ENCODE measurements around the gene AK2. TPM values are rescaled to one million over a fixed set of nuclear protein-coding genes. Genes with fewer than 3 reads are reported as not detected.

Gene AK2
- polyA plus RNA-seq, 3 donors, result 60.1 to 134 (median 116) TPM

DNA sequence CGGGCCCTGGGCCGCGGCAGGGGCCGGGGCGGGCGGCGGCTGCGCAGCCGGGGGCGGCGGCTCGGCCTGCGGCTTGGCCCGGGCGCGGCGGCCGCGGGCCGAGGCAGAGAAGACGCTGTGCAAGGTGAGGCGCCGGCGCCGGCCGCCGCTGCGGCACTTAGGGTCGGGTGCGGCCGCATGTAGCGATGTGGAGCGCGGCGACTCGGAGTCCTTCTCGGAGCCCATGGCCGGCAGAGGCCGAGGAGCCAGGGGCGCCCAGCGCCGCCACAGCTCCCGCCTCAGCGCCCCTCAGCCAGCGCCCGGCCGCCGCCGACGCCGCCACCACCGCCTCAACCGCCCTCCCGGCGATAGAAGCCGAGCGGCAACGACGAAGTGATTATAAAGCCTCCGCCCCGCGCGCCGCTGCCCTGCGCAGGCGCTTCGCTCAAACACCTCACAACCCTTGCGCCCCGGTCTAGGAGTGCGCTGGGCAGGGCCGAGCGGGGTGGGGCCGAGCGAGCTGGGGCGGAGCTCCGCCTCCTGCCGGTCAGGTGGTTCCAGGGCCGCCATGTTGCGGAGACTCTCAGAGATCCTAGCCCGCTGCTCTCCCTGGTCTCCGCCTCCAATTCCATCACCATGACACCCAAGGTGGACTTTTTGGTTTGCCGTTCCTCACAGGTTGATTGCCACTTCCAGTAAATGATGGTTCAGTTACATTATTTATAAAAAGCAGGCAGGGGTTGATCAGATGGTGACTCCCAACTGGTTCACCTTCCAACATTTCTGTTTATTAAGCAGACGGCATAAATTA lies 72.0 kb downstream of the AK2 start, which contains the start of gene RNF19B:
Gene RNF19B (minus strand): TSS at position 349 of the 790 bp plus-strand sequence. CDS start 124 bp downstream, at position 225.
- no peak within 1 kb of the TSS for H3K27ac ChIP-seq (ENCODE audit: low read depth, low read length)
- WGBS, 3 donors, result 1 to 2% (median 1%) methylated on average over 54 to 81 of the region's 83 CpGs

DNA sequence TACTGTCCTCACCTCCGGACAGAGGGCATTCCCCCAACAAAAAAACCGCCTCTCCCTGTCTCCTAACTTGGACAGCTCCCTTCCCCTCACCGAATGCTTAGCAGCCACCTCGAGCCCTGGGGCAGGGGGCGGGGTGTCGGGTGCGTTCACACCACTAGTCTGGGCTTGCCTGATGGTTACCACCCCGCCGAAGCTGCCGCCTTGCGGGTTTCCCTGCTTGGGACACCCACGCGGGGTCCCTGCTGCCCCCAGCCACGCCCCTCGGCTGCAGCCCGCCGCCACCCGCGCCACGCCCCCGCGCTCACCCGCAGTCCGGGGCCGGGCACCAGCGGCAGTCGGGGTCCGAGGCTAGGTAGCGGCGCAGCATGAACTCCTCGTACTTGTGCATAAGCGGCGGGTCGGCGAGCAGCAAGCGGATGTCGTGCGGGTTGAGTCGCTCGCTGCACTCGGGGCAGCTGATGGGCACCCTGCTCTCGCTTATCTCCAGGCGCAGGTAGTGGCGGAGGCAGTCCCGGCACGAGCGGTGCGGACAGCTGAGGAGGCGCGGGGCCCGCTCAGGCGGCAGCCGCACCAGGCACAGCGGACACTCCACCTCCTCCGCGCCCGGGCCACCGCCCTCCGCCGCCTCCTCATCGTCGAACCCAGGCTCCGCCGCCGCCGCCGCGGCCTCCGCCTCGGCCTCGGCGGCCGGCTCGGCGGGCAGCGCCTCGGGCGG lies 72.8 kb downstream of the AK2 start:
- no peak overlapping the region for H3K27ac ChIP-seq (ENCODE audit: low read depth, low read length)

DNA sequence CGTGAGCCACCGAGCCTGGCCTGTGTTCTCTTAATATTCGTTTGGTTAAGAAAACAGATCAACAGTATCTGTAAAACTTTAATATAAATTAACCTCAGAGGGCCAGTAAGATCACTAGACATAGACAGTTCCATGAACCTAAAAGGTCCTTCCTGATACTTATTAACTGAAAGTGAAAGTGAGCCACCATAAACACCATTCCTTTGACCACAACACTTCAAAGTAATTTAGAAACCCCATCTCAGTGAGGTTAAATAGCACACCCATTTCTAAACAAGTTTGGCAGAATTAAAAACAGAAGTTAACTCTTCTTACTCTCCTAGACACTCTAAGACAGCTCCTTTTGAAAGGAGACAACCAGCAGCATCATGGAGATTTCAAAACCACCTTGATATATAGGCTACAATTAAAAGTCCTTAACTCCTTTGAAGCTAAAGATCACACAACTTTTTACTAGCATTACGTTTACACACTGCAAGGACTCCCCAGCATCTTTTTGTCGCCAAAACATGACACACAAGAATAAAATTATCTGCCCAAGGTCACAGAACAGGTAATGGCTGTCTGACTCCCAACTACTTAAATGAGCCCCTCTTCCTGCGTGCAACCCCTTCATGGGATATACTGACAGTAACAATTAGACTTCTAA lies 74.3 kb downstream of the AK2 start:
- H3K27ac ChIP-seq (ENCODE audit: low read depth, low read length), result no peak overlapping the region
- WGBS, 3 donors, result 36 to 42% (median 37%) methylated on average over 6 of the region's 6 CpGs

More for the DNA sequence above, 72.8 kb downstream of the AK2 start:
- 0 to 1% (median 0%) methylated on average over 57 to 78 of the region's 78 CpGs for WGBS, 3 donors

DNA sequence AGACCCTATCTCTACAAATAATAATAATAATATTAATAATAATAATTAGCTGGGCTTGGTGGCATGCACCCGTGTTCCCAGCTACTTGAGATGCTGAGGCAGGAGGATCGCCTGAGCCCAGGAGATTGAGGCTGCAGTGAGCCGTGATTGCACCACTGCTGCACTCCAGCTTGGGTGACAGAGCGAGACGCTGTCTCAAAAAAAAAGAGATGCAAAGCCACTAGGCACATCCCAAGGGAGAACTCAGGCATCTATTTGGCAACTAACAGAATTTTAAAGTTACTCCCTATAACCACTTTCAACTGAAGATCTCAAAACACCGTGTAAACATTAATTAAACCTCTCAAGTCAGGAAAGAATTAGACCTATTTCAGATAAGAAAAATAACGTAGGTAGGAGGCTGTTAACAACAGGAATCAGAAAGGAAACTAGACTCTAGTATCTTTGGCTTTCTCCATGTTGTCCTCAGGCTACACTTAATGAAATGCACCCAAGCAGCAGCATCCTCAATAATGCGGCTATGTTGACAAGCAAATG lies 75.8 kb downstream of the AK2 start:
- 65 to 70% (median 69%) methylated on average over 8 of the region's 8 CpGs for WGBS, 3 donors
- H3K27ac ChIP-seq (ENCODE audit: low read depth, low read length), result no peak overlapping the region

DNA sequence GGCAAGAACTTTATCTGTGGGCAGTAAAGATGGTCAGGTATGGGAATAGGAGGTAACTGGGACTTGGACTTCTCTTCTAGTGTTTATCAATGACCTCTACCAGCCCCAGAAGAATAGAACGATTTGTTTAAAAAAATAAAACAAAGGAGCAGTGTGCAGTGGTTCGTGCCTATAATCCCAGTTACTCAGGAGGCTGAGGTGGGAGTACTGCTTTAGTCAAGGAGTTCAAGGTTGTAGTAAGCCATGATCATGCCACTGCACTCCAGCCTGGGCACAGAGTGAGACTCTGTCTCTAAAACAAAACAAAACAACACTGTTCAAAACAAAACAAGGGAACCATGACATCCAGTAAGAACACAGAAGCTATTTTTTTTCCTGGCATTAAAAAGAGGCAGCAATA lies 76.3 kb downstream of the AK2 start:
- WGBS, 3 donors, result 33 to 70% (median 53%) methylated on average over 2 of the region's 2 CpGs
- H3K27ac ChIP-seq (ENCODE audit: low read depth, low read length), result no peak overlapping the region

DNA sequence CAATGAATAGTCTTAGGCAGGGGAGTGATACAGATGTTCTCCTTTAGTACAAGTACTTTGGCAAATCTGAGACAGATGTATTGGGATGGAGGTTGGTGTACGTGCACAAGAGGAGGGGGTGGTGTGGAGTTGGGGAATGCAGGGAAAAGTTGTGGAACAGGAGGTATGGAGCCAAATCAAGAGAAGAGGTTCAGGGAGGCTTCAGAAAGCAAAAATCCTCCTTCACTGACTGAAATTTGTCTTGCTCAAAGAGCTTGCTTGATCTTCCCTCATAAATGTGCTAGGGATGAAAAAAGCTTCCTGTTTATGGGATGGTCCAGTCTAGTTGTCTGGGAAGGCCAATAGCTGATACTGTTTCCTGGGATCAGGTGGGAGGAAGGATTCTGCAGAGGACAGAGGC lies 77.9 kb downstream of the AK2 start:
- H3K27ac ChIP-seq (ENCODE audit: low read depth, low read length), result no peak overlapping the region
- WGBS, 3 donors, result 80 to 91% (median 89%) methylated on average over 1 of the region's 1 CpG

Other genes with a start within 250 kb of the AK2 start
- gene YARS1, start 219.5 kb downstream of the AK2 start, polyA plus RNA-seq, result 10 to 100 TPM; 22.5 to 63.1 (median 35.5) TPM
- gene S100PBP, start 219.2 kb downstream of the AK2 start, polyA plus RNA-seq, result 10 to 100 TPM in 1 of 3 donors, 1 to 10 TPM in 2; 2.9 to 11.7 (median 8.7) TPM
- gene FNDC5, start 166.0 kb downstream of the AK2 start, polyA plus RNA-seq, result 1 to 10 TPM in 1 of 3 donors, under 1 TPM in 2; 0.59 to 4.2 (median 0.77) TPM
- gene HPCA, start 150.4 kb downstream of the AK2 start, polyA plus RNA-seq, result 1 to 10 TPM in 1 of 3 donors, under 1 TPM in 2; 0.04 to 1.1 (median 0.25) TPM
- 10 to 100 TPM; 19.6 to 41.3 (median 24.4) TPM for gene TMEM54, start 135.5 kb downstream of the AK2 start, polyA plus RNA-seq
- 10 to 100 TPM in 2 of 3 donors, 1 to 10 TPM in 1; 6.2 to 20.1 (median 11.7) TPM for gene RNF19B, start 72.1 kb downstream of the AK2 start, polyA plus RNA-seq
- gene AZIN2, start 44.3 kb upstream of the AK2 start, polyA plus RNA-seq, result 1 to 10 TPM; 1.2 to 2.5 (median 1.4) TPM
- 1 to 10 TPM; 1.8 to 3.3 (median 1.8) TPM for gene TRIM62, start 145.2 kb upstream of the AK2 start, polyA plus RNA-seq
- 10 to 100 TPM in 2 of 3 donors, 1 to 10 TPM in 1; 7.8 to 17.8 (median 14.4) TPM for gene ZNF362, start 219.6 kb upstream of the AK2 start, polyA plus RNA-seq